Measurements from ENCODE around the gene AVPR1A. TPM values are rescaled to one million over a fixed set of nuclear protein-coding genes. Genes with fewer than 3 reads are reported as not detected.
"Not testable (repeated sequence)": the region's sequence is repeated elsewhere in the genome, so short reads cannot be mapped to it uniquely, and the experiment has no call there.

The AVPR1A gene
- polyA plus RNA-seq, 1 donor from 2014 or later = not detected

DNA sequence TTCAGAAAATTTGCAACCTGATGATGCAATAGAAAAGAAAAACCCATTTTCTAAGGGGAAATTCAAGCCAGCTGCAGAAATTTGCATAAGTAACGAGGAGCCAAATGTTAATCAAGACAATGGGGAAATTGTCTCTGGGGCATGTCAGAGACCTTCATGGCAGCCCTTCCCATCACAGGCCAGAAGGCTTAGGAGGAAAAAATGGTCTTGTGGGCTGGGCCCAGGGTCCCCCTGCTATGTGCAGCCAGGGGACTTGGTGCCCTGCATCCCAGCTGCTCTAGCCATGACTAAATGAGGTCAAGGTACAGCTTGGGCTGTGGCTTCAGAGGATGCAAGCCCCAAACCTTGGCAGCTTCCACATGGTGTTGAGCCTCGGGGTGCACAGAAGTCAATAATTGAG, 28.2 kb upstream of the AVPR1A start:
- Histone ChIP-seq H3K4me2 (ENCODE audit: low read length) (no peak overlapping the region), H3K27ac (ENCODE audit: low read length) (no peak overlapping the region), H3K4me3 (ENCODE audit: low read length) (no peak overlapping the region), H3K9me3 (ENCODE audit: low read length) (peaks cover 14% of the 10 kb centered on the region), H4K20me1 (ENCODE audit: insufficient read depth) (no peaks in the 10 kb centered on the region), H3K36me3 (ENCODE audit: insufficient read depth, low read length) (no peaks in the 10 kb centered on the region), H3K9ac (ENCODE audit: low read length) (no peak overlapping the region), H2AFZ (ENCODE audit: low read depth, low read length) (no peak overlapping the region), H3K79me2 (replicated peaks; ENCODE audit: insufficient read depth, low read length) (no peaks in the 10 kb centered on the region), H3F3A (ENCODE audit: insufficient read depth, low read length, poor library complexity, severe bottlenecking) (no peaks in the 10 kb centered on the region), H3K27me3 (ENCODE audit: insufficient read depth, low read depth, low read length) (no peaks in the 10 kb centered on the region), H3K9me2 (ENCODE audit: insufficient read depth, low read length) (no peaks in the 10 kb centered on the region)
- TF ChIP-seq MXI1 (conservative IDR thresholded peaks at IDR 0.05; ENCODE audit: poor library complexity, severe bottlenecking) (no peak), SMC3 (conservative IDR thresholded peaks at IDR 0.05; ENCODE audit: poor library complexity) (no peak), RAD21 (conservative IDR thresholded peaks at IDR 0.05) (no peak), TAF1 (IDR thresholded peaks at IDR 0.05; ENCODE audit: low read depth) (no peak), POLR2AphosphoS5 (IDR thresholded peaks at IDR 0.05) (no peak), EZH2 (IDR thresholded peaks at IDR 0.05; ENCODE audit: borderline replicate concordance, insufficient read depth, low read length, poor library complexity, severe bottlenecking) (no peak)
- TF ChIP-seq, protein P1, sequence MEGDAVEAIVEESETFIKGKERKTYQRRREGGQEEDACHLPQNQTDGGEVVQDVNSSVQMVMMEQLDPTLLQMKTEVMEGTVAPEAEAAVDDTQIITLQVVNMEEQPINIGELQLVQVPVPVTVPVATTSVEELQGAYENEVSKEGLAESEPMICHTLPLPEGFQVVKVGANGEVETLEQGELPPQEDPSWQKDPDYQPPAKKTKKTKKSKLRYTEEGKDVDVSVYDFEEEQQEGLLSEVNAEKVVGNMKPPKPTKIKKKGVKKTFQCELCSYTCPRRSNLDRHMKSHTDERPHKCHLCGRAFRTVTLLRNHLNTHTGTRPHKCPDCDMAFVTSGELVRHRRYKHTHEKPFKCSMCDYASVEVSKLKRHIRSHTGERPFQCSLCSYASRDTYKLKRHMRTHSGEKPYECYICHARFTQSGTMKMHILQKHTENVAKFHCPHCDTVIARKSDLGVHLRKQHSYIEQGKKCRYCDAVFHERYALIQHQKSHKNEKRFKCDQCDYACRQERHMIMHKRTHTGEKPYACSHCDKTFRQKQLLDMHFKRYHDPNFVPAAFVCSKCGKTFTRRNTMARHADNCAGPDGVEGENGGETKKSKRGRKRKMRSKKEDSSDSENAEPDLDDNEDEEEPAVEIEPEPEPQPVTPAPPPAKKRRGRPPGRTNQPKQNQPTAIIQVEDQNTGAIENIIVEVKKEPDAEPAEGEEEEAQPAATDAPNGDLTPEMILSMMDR (IDR thresholded peaks at IDR 0.05; ENCODE audit: poor library complexity, severe bottlenecking) = no peak

DNA sequence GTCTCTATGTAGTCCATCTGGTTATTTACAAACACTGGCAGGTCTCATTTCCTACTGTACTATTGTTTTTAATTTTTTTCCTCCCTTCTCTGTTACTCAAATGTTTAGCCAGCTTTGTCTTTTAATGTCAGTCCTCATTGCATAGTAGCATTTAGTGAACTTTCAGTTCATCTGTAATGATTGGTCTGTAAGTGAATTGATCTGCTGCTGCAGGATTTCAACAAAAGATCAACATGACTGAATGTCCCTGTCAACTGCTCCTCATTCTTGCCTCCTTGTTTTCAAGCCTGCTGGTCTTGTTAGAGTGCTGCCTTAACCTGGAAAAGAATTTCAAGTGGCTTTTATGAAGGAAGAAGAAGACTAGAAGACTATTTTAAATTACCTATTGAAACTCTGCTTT, 19.3 kb upstream of the AVPR1A start:
- Histone ChIP-seq H3K27me3 (ENCODE audit: insufficient read depth, low read depth, low read length) (no peaks in the 10 kb centered on the region), H2AFZ (ENCODE audit: low read depth, low read length) (no peak overlapping the region), H3K9ac (ENCODE audit: low read length) (no peak overlapping the region), H3K27ac (ENCODE audit: low read length) (no peak overlapping the region), H3F3A (ENCODE audit: insufficient read depth, low read length, poor library complexity, severe bottlenecking) (no peaks in the 10 kb centered on the region), H3K4me3 (ENCODE audit: low read length) (no peak overlapping the region), H3K9me2 (ENCODE audit: insufficient read depth, low read length) (no peaks in the 10 kb centered on the region), H3K4me2 (ENCODE audit: low read length) (no peak overlapping the region), H3K9me3 (ENCODE audit: low read length) (no peaks in the 10 kb centered on the region), H3K79me2 (replicated peaks; ENCODE audit: insufficient read depth, low read length) (no peaks in the 10 kb centered on the region), H4K20me1 (ENCODE audit: insufficient read depth) (no peaks in the 10 kb centered on the region), H3K36me3 (ENCODE audit: insufficient read depth, low read length) (no peaks in the 10 kb centered on the region)
- TF ChIP-seq MXI1 (conservative IDR thresholded peaks at IDR 0.05; ENCODE audit: poor library complexity, severe bottlenecking) = no peak
- TF ChIP-seq POLR2AphosphoS5 (IDR thresholded peaks at IDR 0.05) = no peak
- TF ChIP-seq RAD21 (conservative IDR thresholded peaks at IDR 0.05) = no peak
- TF ChIP-seq TAF1 (IDR thresholded peaks at IDR 0.05; ENCODE audit: low read depth) = no peak
- TF ChIP-seq, protein P1 (IDR thresholded peaks at IDR 0.05; ENCODE audit: poor library complexity, severe bottlenecking) = no peak
- TF ChIP-seq, protein P2, sequence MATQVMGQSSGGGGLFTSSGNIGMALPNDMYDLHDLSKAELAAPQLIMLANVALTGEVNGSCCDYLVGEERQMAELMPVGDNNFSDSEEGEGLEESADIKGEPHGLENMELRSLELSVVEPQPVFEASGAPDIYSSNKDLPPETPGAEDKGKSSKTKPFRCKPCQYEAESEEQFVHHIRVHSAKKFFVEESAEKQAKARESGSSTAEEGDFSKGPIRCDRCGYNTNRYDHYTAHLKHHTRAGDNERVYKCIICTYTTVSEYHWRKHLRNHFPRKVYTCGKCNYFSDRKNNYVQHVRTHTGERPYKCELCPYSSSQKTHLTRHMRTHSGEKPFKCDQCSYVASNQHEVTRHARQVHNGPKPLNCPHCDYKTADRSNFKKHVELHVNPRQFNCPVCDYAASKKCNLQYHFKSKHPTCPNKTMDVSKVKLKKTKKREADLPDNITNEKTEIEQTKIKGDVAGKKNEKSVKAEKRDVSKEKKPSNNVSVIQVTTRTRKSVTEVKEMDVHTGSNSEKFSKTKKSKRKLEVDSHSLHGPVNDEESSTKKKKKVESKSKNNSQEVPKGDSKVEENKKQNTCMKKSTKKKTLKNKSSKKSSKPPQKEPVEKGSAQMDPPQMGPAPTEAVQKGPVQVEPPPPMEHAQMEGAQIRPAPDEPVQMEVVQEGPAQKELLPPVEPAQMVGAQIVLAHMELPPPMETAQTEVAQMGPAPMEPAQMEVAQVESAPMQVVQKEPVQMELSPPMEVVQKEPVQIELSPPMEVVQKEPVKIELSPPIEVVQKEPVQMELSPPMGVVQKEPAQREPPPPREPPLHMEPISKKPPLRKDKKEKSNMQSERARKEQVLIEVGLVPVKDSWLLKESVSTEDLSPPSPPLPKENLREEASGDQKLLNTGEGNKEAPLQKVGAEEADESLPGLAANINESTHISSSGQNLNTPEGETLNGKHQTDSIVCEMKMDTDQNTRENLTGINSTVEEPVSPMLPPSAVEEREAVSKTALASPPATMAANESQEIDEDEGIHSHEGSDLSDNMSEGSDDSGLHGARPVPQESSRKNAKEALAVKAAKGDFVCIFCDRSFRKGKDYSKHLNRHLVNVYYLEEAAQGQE (IDR thresholded peaks at IDR 0.05; ENCODE audit: borderline replicate concordance) = no peak
- no peak for TF ChIP-seq EP300 (conservative IDR thresholded peaks at IDR 0.05; ENCODE audit: poor library complexity, severe bottlenecking)
- TF ChIP-seq SMC3 (conservative IDR thresholded peaks at IDR 0.05; ENCODE audit: poor library complexity) = no peak
- TF ChIP-seq EZH2 (IDR thresholded peaks at IDR 0.05; ENCODE audit: borderline replicate concordance, insufficient read depth, low read length, poor library complexity, severe bottlenecking) = no peak

DNA sequence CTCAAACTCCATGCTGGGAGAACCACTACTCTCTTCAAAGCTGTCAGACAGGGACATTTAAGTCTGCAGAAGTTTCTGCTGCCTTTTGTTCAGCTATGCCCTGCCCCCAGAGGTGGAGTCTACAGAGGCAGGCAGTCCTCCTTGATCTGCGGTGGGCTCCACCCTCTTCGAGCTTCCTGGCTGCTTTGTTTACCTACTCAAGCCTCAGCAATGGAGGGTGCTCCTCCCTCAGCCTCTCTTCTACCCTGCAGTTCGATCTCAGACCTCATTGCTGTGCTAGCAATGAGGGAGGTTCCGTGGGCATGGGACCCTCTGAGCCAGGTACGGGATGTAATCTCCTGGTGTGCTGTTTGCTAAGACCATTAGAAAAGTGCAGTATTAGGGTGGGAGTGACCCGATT, 16.7 kb upstream of the AVPR1A start:
- not testable (repeated sequence) for H3K79me2 ChIP-seq (replicated peaks; ENCODE audit: insufficient read depth, low read length); H3K27me3 ChIP-seq (ENCODE audit: insufficient read depth, low read depth, low read length); H3K9ac ChIP-seq (ENCODE audit: low read length); H3K4me2 ChIP-seq (ENCODE audit: low read length); H2AFZ ChIP-seq (ENCODE audit: low read depth, low read length); H4K20me1 ChIP-seq (ENCODE audit: insufficient read depth); H3K9me2 ChIP-seq (ENCODE audit: insufficient read depth, low read length); H3F3A ChIP-seq (ENCODE audit: insufficient read depth, low read length, poor library complexity, severe bottlenecking); H3K9me3 ChIP-seq (ENCODE audit: low read length); H3K27ac ChIP-seq (ENCODE audit: low read length); H3K4me3 ChIP-seq (ENCODE audit: low read length); H3K36me3 ChIP-seq (ENCODE audit: insufficient read depth, low read length)
